GM18861 (cell line): ENCODE results near the gene ZNF175.

Source experiments
- ATAC-seq: cut with Tn5 transposase; IDR thresholded peaks from one replicate; pipeline ENCODE4 v1.9.1; 2021; ENCODE audit not compliant: unreplicated experiment

ZNF175 gene

GRCh38 chr19:51549533-51550324 is 21.4 kb upstream of the ZNF175 start:
- ATAC-seq = no peak

- no peak for ATAC-seq
These were observed 20.0 kb upstream of the ZNF175 start for GRCh38 chr19:51550848-51551672.

GRCh38 chr19:51551673-51552432 is 19.2 kb upstream of the ZNF175 start:
- no peak for ATAC-seq

- no peak for ATAC-seq
These were observed 18.5 kb upstream of the ZNF175 start for GRCh38 chr19:51552608-51552995.

- ATAC-seq = no peak
These were observed 17.9 kb upstream of the ZNF175 start for GRCh38 chr19:51552996-51553725.

- no peak for ATAC-seq
These were observed 11.8 kb upstream of the ZNF175 start for GRCh38 chr19:51559240-51559639.

GRCh38 chr19:51560339-51560738 is 10.7 kb upstream of the ZNF175 start:
- ATAC-seq = no peak

GRCh38 chr19:51564791-51565190 is 6.3 kb upstream of the ZNF175 start:
- no peak for ATAC-seq

- ATAC-seq = no peak
These were observed 5.5 kb upstream of the ZNF175 start for GRCh38 chr19:51565583-51565982.

- ATAC-seq = no peak
These were observed 4.5 kb upstream of the ZNF175 start for GRCh38 chr19:51566489-51567100.

GRCh38 chr19:51567583-51567982 is 3.5 kb upstream of the ZNF175 start:
- no peak for ATAC-seq

GRCh38 chr19:51568456-51568855 is 2.6 kb upstream of the ZNF175 start:
- ATAC-seq = no peak

- no peak for ATAC-seq
These were observed 516 bp downstream of the ZNF175 start for GRCh38 chr19:51571599-51571998.

- no peak for ATAC-seq
These were observed 1.3 kb downstream of the ZNF175 start for GRCh38 chr19:51572410-51572809.

- no peak for ATAC-seq
These were observed 1.8 kb downstream of the ZNF175 start for GRCh38 chr19:51572908-51573307.

GRCh38 chr19:51573331-51573730 is 2.2 kb downstream of the ZNF175 start:
- ATAC-seq = no peak

GRCh38 chr19:51576850-51577249 is 5.8 kb downstream of the ZNF175 start:
- ATAC-seq = no peak

- no peak for ATAC-seq
These were observed 15.1 kb downstream of the ZNF175 start for GRCh38 chr19:51586103-51586728.

GRCh38 chr19:51586799-51587198 is 15.7 kb downstream of the ZNF175 start:
- ATAC-seq = no peak
